ENCODE results near the gene PIK3CB. TPM values are rescaled to one million over a fixed set of nuclear protein-coding genes. Genes with fewer than 3 reads are reported as not detected.

PIK3CB gene
- total RNA-seq, 1 experiment from 2014 or later, result 73.9 TPM

- TF ChIP-seq TCF7L2 (IDR thresholded peaks at IDR 0.05; ENCODE audit: low read depth, low read length) (no peak), POLR2AphosphoS5 (IDR thresholded peaks at IDR 0.05; ENCODE audit: low read depth, low read length) (no peak), CTCF (IDR thresholded peaks at IDR 0.05) (no peak), REST (IDR thresholded peaks at IDR 0.05; ENCODE audit: insufficient read depth in 1 of 2, low read depth in 2 of 2, low read length in 1 of 2) (no peak), SIN3A (IDR thresholded peaks at IDR 0.05; ENCODE audit: borderline replicate concordance, insufficient read depth, low read depth, low read length) (no peak)
- POLR2A ChIA-PET, result interaction anchor here (0.6 kb wide), 1 partner anchor 9 kb away, joined by 4 read pairs; no protein-coding TSS in a partner anchor
- Histone ChIP-seq H3K4me3 (ENCODE audit: low read depth in 2 of 2, low read length in 2 of 2) (no peak overlapping the region), H3K27me3 (ENCODE audit: control insufficient read depth, insufficient read depth, low read length) (no peaks in the 10 kb centered on the region), H3K27ac (ENCODE audit: low read length) (no peak overlapping the region), H3K4me1 (ENCODE audit: control insufficient read depth, insufficient read depth, low read length) (no peaks in the 10 kb centered on the region), H3K36me3 (ENCODE audit: control insufficient read depth, insufficient read depth, low read length) (no peaks in the 10 kb centered on the region), H3K9me3 (ENCODE audit: control insufficient read depth, insufficient read depth, low read depth, low read length) (no peaks in the 10 kb centered on the region)
- BruUV-seq (replicated peaks), result no TSS peak
- no peak for ATAC-seq
- CTCF ChIA-PET, result interaction anchor here (0.6 kb wide), 1 partner anchor 62 kb away, joined by 4 read pairs; no protein-coding TSS in a partner anchor
- no peak for DNase-seq (ENCODE audit: low read depth, low spot score)
- intact Hi-C loops (cut with micrococcal nuclease; ENCODE audit: unreplicated experiment) (no loop called here), in situ Hi-C loops (cut with HindIII; ENCODE audit: low pct_unique_long_range_greater_than_20kb, low sequenced_read_pairs) (no loop called here)
Observed at GRCh38 chr3:138797508-138798038, 37.2 kb downstream of the PIK3CB start.

GRCh38 chr3:138796761-138797160, 38.0 kb downstream of the PIK3CB start:
- Histone ChIP-seq H3K27me3 (ENCODE audit: control insufficient read depth, insufficient read depth, low read length) (no peaks in the 10 kb centered on the region), H3K4me3 (ENCODE audit: low read depth in 2 of 2, low read length in 2 of 2) (no peak overlapping the region), H3K9me3 (ENCODE audit: control insufficient read depth, insufficient read depth, low read depth, low read length) (no peaks in the 10 kb centered on the region), H3K36me3 (ENCODE audit: control insufficient read depth, insufficient read depth, low read length) (no peaks in the 10 kb centered on the region), H3K4me1 (ENCODE audit: control insufficient read depth, insufficient read depth, low read length) (no peaks in the 10 kb centered on the region), H3K27ac (ENCODE audit: low read length) (no peak overlapping the region)
- no peak for TF ChIP-seq REST (IDR thresholded peaks at IDR 0.05; ENCODE audit: insufficient read depth in 1 of 2, low read depth in 2 of 2, low read length in 1 of 2)
- ATAC-seq (no peak), DNase-seq (ENCODE audit: low read depth, low spot score) (no peak)
- ChIA-PET CTCF (no interaction called here), POLR2A (no interaction called here)
- intact Hi-C loops (cut with micrococcal nuclease; ENCODE audit: unreplicated experiment) (no loop called here), in situ Hi-C loops (cut with HindIII; ENCODE audit: low pct_unique_long_range_greater_than_20kb, low sequenced_read_pairs) (no loop called here)
- no TSS peak for BruUV-seq (replicated peaks)
